PC-9 (cell line): ENCODE data around the gene ISCA1. TPM values are rescaled to one million over a fixed set of nuclear protein-coding genes. Genes with fewer than 3 reads are reported as not detected.

Experiments
- BruUV-seq: library from RNA; stranded (reverse); fragments of 400-500 nt; replicated peaks from 2 replicates; lab custom pipeline; 2021; lab: Mats Ljungman, UMichigan
- CTCF ChIA-PET: fragments of 300-600 bp; sonication (Branson Sonifier 250); formaldehyde crosslinking; loops from one replicate; lab custom pipeline; 2022; ENCODE audit warnings: antibody characterized with exemption; lab: Charles Lee
- POLR2A ChIA-PET: fragments of 300-600 bp; sonication (Branson Sonifier 250); formaldehyde crosslinking; loops from one replicate; lab custom pipeline; 2022; ENCODE audit warnings: antibody characterized with exemption; ENCODE audit not compliant: unreplicated experiment; lab: Charles Lee
- DNase-seq, 2 experiments: peaks; one replicate each; pipeline versions ENCODE4 v3.0.0 to v3.0.0-alpha.2; 2015 to 2022; ENCODE audit warnings: mixed read lengths in 1 of 2
- H2AFZ ChIP-seq: fragments of 200-600 bp; sonication (generic); 2 replicates; pipeline ENCODE4 v1.8.1; 2017; ENCODE audit warnings: antibody characterized with exemption
- H3F3A ChIP-seq: fragments of 200-600 bp; sonication (generic); 2 replicates; pipeline ENCODE4 v1.8.1; 2017; ENCODE audit warnings: antibody characterized with exemption, mild to moderate bottlenecking, low read depth; ENCODE audit not compliant: insufficient read depth
- H3K27ac ChIP-seq: fragments of 200-600 bp; sonication (generic); 2 replicates; pipeline ENCODE4 v1.6.1; 2016; ENCODE audit warnings: mixed run types
- H3K27me3 ChIP-seq: fragments of 200-600 bp; sonication (generic); 2 replicates; pipeline ENCODE4 v1.6.1; 2016; ENCODE audit warnings: low read depth, mixed run types; ENCODE audit not compliant: insufficient read depth
- H3K36me3 ChIP-seq: fragments of 200-600 bp; sonication (generic); 2 replicates; pipeline ENCODE4 v1.6.1; 2016; ENCODE audit warnings: low read depth, mixed run types
- H3K4me1 ChIP-seq: fragments of 200-600 bp; sonication (generic); replicated peaks from 2 replicates; pipeline ENCODE4 v1.6.1; 2016; ENCODE audit warnings: mixed run types; ENCODE audit not compliant: insufficient read depth
- H3K4me2 ChIP-seq: fragments of 200-600 bp; sonication (generic); 2 replicates; pipeline ENCODE4 v1.6.1; 2017; ENCODE audit warnings: mixed run types
- H3K4me3 ChIP-seq: fragments of 200-600 bp; sonication (generic); 2 replicates; pipeline ENCODE4 v1.6.1; 2016; ENCODE audit warnings: mixed run types
- H3K79me2 ChIP-seq: fragments of 200-600 bp; sonication (generic); 2 replicates; pipeline ENCODE4 v1.6.1; 2017; ENCODE audit warnings: low read depth, mixed run types
- H3K9me2 ChIP-seq: fragments of 200-600 bp; sonication (generic); 2 replicates; pipeline ENCODE4 v1.8.1; 2017; ENCODE audit warnings: mild to moderate bottlenecking; ENCODE audit not compliant: insufficient read depth
- H3K9me3 ChIP-seq: fragments of 200-600 bp; sonication (generic); 2 replicates; pipeline ENCODE4 v1.8.1; 2016; ENCODE audit warnings: low read depth; ENCODE audit not compliant: insufficient read depth
- H4K20me1 ChIP-seq: fragments of 200-600 bp; sonication (generic); 2 replicates; pipeline ENCODE4 v1.8.1; 2017; ENCODE audit not compliant: insufficient read depth
- EZH2 ChIP-seq: fragments of 200-600 bp; sonication (generic); IDR thresholded peaks from 2 replicates; pipeline ENCODE4 v1.8.0; 2017; ENCODE audit warnings: antibody characterized with exemption, low read depth
- intact Hi-C: fragments of 100-400 bp; cut with micrococcal nuclease; formaldehyde crosslinking; loops from one replicate; pipeline ENCODE4 v1.10.0; 2022; ENCODE audit not compliant: unreplicated experiment
- total RNA-seq: library from RNA; stranded (reverse); gene quantifications from 2 replicates; pipeline ENCODE4 v1.2.3, GENCODE V29; 2021
- TF ChIP-seq, protein P1 (sequence below): fragments of 200-600 bp; sonication (generic); conservative IDR thresholded peaks from 2 replicates; pipeline ENCODE4 v1.6.1; 2017; ENCODE audit warnings: mixed run types, antibody characterized with exemption, mild to moderate bottlenecking, moderate library complexity

ISCA1 gene
- total RNA-seq, 1 experiment from 2014 or later = 29.6 TPM

GRCh38 chr9:86279839-86280238 lies 2.5 kb downstream of the ISCA1 start:
- no peak overlapping the region for H3K4me3 ChIP-seq
- peaks cover 5% of the 10 kb centered on the region; the same call in 1 of the 2 replicates for H3K36me3 ChIP-seq
- H3K27ac ChIP-seq = no peak overlapping the region
- no peaks in the 10 kb centered on the region for H3K9me3 ChIP-seq
- intact Hi-C loops = no loop called here
- H3F3A ChIP-seq = peaks cover 25% of the 10 kb centered on the region
- TF ChIP-seq, protein P1, sequence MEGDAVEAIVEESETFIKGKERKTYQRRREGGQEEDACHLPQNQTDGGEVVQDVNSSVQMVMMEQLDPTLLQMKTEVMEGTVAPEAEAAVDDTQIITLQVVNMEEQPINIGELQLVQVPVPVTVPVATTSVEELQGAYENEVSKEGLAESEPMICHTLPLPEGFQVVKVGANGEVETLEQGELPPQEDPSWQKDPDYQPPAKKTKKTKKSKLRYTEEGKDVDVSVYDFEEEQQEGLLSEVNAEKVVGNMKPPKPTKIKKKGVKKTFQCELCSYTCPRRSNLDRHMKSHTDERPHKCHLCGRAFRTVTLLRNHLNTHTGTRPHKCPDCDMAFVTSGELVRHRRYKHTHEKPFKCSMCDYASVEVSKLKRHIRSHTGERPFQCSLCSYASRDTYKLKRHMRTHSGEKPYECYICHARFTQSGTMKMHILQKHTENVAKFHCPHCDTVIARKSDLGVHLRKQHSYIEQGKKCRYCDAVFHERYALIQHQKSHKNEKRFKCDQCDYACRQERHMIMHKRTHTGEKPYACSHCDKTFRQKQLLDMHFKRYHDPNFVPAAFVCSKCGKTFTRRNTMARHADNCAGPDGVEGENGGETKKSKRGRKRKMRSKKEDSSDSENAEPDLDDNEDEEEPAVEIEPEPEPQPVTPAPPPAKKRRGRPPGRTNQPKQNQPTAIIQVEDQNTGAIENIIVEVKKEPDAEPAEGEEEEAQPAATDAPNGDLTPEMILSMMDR = no peak
- no peak for TF ChIP-seq EZH2
- peaks cover 18% of the 10 kb centered on the region for H3K4me1 ChIP-seq
- H4K20me1 ChIP-seq = peaks cover 30% of the 10 kb centered on the region
- DNase-seq = no peak
- BruUV-seq = no TSS peak
- no peaks in the 10 kb centered on the region for H3K27me3 ChIP-seq
- POLR2A ChIA-PET = no interaction called here
- CTCF ChIA-PET = interaction anchor here (0.7 kb wide), 1 partner anchor 68 kb away, joined by 3 read pairs; no protein-coding TSS in a partner anchor
- no peak overlapping the region for H2AFZ ChIP-seq
- no peak overlapping the region for H3K4me2 ChIP-seq
- peaks cover 51% of the 10 kb centered on the region for H3K79me2 ChIP-seq
- H3K9me2 ChIP-seq = no peaks in the 10 kb centered on the region

DNA sequence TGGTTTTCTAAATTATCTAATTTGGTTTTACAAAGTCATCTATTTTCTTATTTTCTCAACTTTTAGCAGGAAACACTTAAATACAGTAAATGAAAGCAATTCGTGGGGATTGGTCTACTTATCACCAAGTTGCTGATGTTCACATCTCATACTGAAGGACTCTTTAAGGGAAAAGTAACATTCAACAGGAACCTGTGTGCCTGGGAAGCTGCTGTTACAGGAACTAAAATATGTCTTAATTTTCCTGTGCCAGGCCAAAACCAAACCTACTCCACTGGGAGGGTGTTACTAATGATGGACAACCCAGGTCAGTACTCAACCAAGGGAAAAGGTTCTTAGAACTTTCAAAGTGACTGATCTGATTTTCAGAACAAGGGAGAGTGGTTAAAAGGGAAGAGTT lies 5.3 kb downstream of the ISCA1 start:
- no peak overlapping the region for H3K4me3 ChIP-seq
- BruUV-seq = no TSS peak
- POLR2A ChIA-PET = interaction anchor here (0.7 kb wide), 1 partner anchor 1303 kb away, joined by 9 read pairs; no protein-coding TSS in a partner anchor
- H3K79me2 ChIP-seq = peaks cover 51% of the 10 kb centered on the region
- no peaks in the 10 kb centered on the region for H3K9me2 ChIP-seq
- H3K36me3 ChIP-seq = peaks cover 7% of the 10 kb centered on the region
- TF ChIP-seq, protein P1 = no peak
- no peak for TF ChIP-seq EZH2
- no peaks in the 10 kb centered on the region for H3K9me3 ChIP-seq
- peaks cover 9% of the 10 kb centered on the region for H3K4me1 ChIP-seq
- DNase-seq = no peak
- H4K20me1 ChIP-seq = peaks cover 30% of the 10 kb centered on the region
- intact Hi-C loops = no loop called here
- H3F3A ChIP-seq = peaks cover 8% of the 10 kb centered on the region; the same call in 1 of the 2 replicates
- H3K27me3 ChIP-seq = no peaks in the 10 kb centered on the region
- CTCF ChIA-PET = no interaction called here
- H2AFZ ChIP-seq = no peak overlapping the region
- H3K4me2 ChIP-seq = no peak overlapping the region
- no peak overlapping the region for H3K27ac ChIP-seq

GRCh38 chr9:86275962-86276361 lies 6.4 kb downstream of the ISCA1 start:
- no peak overlapping the region for H2AFZ ChIP-seq
- intact Hi-C loops = no loop called here
- H3K79me2 ChIP-seq = peaks cover 42% of the 10 kb centered on the region
- peaks cover 18% of the 10 kb centered on the region for H3K36me3 ChIP-seq
- peaks cover 30% of the 10 kb centered on the region for H4K20me1 ChIP-seq
- no peaks in the 10 kb centered on the region for H3F3A ChIP-seq
- no peak for DNase-seq
- no peak overlapping the region for H3K27ac ChIP-seq
- TF ChIP-seq, protein P1 = peak; percentile 34; the same call in 1 of the 2 replicates
- no peak for TF ChIP-seq EZH2
- no peaks in the 10 kb centered on the region for H3K9me3 ChIP-seq
- no peak overlapping the region for H3K4me3 ChIP-seq
- CTCF ChIA-PET = no interaction called here
- no TSS peak for BruUV-seq
- peaks cover 5% of the 10 kb centered on the region for H3K4me1 ChIP-seq
- no peaks in the 10 kb centered on the region for H3K27me3 ChIP-seq
- H3K9me2 ChIP-seq = no peaks in the 10 kb centered on the region
- POLR2A ChIA-PET = no interaction called here
- no peak overlapping the region for H3K4me2 ChIP-seq
